HEK293 (cell line): ENCODE measurements around the gene ZACN.

ENCODE experiments used
- CTCF ChIA-PET: fragments of 350-600 bp; formaldehyde crosslinking; extraction: SDS; loops from one replicate; lab custom pipeline; 2021; ENCODE audit warnings: antibody characterized with exemption; lab: Yijun Ruan, JAX
- POLR2A ChIA-PET: fragments of 300-600 bp; formaldehyde crosslinking; extraction: SDS; loops from one replicate; lab custom pipeline; 2020; ENCODE audit warnings: antibody characterized with exemption, inconsistent platforms; lab: Yijun Ruan, JAX
- H3K27ac ChIP-seq: fragments of 200-500 bp; sonication (Bioruptor generic); 2 replicates; pipeline ENCODE4 v1.5.1; 2014; ENCODE audit warnings: low read depth, low read length, control low read depth, inconsistent platforms; ENCODE audit errors: extremely low read depth
- H3K36me3 ChIP-seq, 2 experiments: fragments of 200-500 bp in 1 of 2; sonication (Bioruptor generic) in 1 of 2; 1 replicate in 1 of 2; 2 replicates in 1 of 2; pipeline ENCODE4 v1.5.1; 2014 to 2017; ENCODE audit warnings: inconsistent platforms in 2 of 2, low read length in 2 of 2; ENCODE audit not compliant: control insufficient read depth in 2 of 2, insufficient read depth in 1 of 2
- H3K4me1 ChIP-seq: fragments of 200-500 bp; sonication (Bioruptor generic); 2 replicates; pipeline ENCODE4 v1.5.1; 2014; ENCODE audit warnings: mild to moderate bottlenecking, low read length, inconsistent platforms; ENCODE audit not compliant: control insufficient read depth, insufficient read depth
- H3K4me3 ChIP-seq: 2 replicates; pipeline ENCODE4 v1.5.1; 2011; ENCODE audit warnings: low read depth, mild to moderate bottlenecking, control low read depth, low read length, moderate library complexity
- H3K9me3 ChIP-seq: fragments of 200-500 bp; sonication (Bioruptor generic); 2 replicates; pipeline ENCODE4 v1.5.1; 2014; ENCODE audit warnings: low read depth, low read length, inconsistent platforms; ENCODE audit not compliant: control insufficient read depth, insufficient read depth
- AEBP2 ChIP-seq: fragments of 450-650 bp; formaldehyde crosslinking; IDR thresholded peaks from 2 replicates; pipeline ENCODE4 v1.5.1; 2016; ENCODE audit warnings: missing biosample characterization, missing genetic modification characterization, borderline replicate concordance
- BCL11B ChIP-seq: fragments of 450-650 bp; formaldehyde crosslinking; IDR thresholded peaks from 2 replicates; pipeline ENCODE4 v1.5.1; 2016; ENCODE audit warnings: low read depth, missing biosample characterization, missing genetic modification characterization
- FEZF1 ChIP-seq: fragments of 450-650 bp; formaldehyde crosslinking; IDR thresholded peaks from 2 replicates; pipeline ENCODE4 v1.5.1; 2016; ENCODE audit warnings: missing biosample characterization, missing genetic modification characterization
- HOXD13 ChIP-seq: sonication (generic); formaldehyde crosslinking; IDR thresholded peaks from 2 replicates; pipeline ENCODE4 v1.8.0; 2022; ENCODE audit warnings: missing genetic modification reagents, borderline replicate concordance
- PBX3 ChIP-seq: sonication (generic); formaldehyde crosslinking; IDR thresholded peaks from 2 replicates; pipeline ENCODE4 v1.8.1; 2022; ENCODE audit warnings: mild to moderate bottlenecking, moderate library complexity, missing genetic modification reagents
- RBAK ChIP-seq: fragments of 450-650 bp; formaldehyde crosslinking; IDR thresholded peaks from 2 replicates; pipeline ENCODE4 v1.5.1; 2016; ENCODE audit warnings: missing biosample characterization, missing genetic modification characterization
- SP7 ChIP-seq: fragments of 450-650 bp; formaldehyde crosslinking; IDR thresholded peaks from 2 replicates; pipeline ENCODE4 v1.5.1; 2016; ENCODE audit warnings: missing biosample characterization, missing genetic modification characterization
- ZBTB44 ChIP-seq: fragments of 450-650 bp; IDR thresholded peaks from 2 replicates; pipeline ENCODE4 v1.5.1; 2018; ENCODE audit warnings: missing biosample characterization, mild to moderate bottlenecking, missing genetic modification characterization
- ZFP41 ChIP-seq: fragments of 450-650 bp; formaldehyde crosslinking; IDR thresholded peaks from 2 replicates; pipeline ENCODE4 v1.5.1; 2016; ENCODE audit warnings: missing biosample characterization, missing genetic modification characterization, borderline replicate concordance
- ZNF112 ChIP-seq: fragments of 450-650 bp; formaldehyde crosslinking; IDR thresholded peaks from 2 replicates; pipeline ENCODE4 v1.5.0; 2017; ENCODE audit warnings: missing biosample characterization, missing genetic modification characterization
- ZNF16 ChIP-seq: fragments of 450-650 bp; formaldehyde crosslinking; IDR thresholded peaks from 2 replicates; pipeline ENCODE4 v1.5.1; 2016; ENCODE audit warnings: low read depth, missing biosample characterization, missing genetic modification characterization
- ZNF175 ChIP-seq: fragments of 450-650 bp; formaldehyde crosslinking; IDR thresholded peaks from 2 replicates; pipeline ENCODE4 v1.5.1; 2016; ENCODE audit warnings: missing biosample characterization, missing genetic modification characterization
- ZNF18 ChIP-seq: fragments of 450-650 bp; formaldehyde crosslinking; IDR thresholded peaks from 2 replicates; pipeline ENCODE4 v1.5.1; 2016; ENCODE audit warnings: missing biosample characterization, missing genetic modification characterization
- ZNF274 ChIP-seq, 2 experiments: fragments of 200-500 bp in 1 of 2; fragments of 450-650 bp in 1 of 2; sonication (Bioruptor generic) in 1 of 2; formaldehyde crosslinking in 1 of 2; IDR thresholded peaks; 2 replicates each; pipeline versions ENCODE4 v1.5.1 to v1.6.1; 2014 to 2016; ENCODE audit warnings: borderline replicate concordance in 1 of 2, inconsistent platforms in 1 of 2, low read length in 1 of 2, missing biosample characterization in 1 of 2, missing genetic modification characterization in 1 of 2
- ZNF324 ChIP-seq: fragments of 450-650 bp; formaldehyde crosslinking; IDR thresholded peaks from 2 replicates; pipeline ENCODE4 v1.5.1; 2016; ENCODE audit warnings: missing biosample characterization, missing genetic modification characterization
- ZNF555 ChIP-seq: fragments of 450-650 bp; formaldehyde crosslinking; conservative IDR thresholded peaks from 2 replicates; pipeline ENCODE4 v1.5.1; 2017; ENCODE audit warnings: missing biosample characterization, mild to moderate bottlenecking, missing genetic modification characterization, inconsistent platforms
- ZNF707 ChIP-seq: fragments of 450-650 bp; formaldehyde crosslinking; IDR thresholded peaks from 2 replicates; pipeline ENCODE4 v1.5.1; 2016; ENCODE audit warnings: missing biosample characterization, missing genetic modification characterization
- ZNF792 ChIP-seq: fragments of 450-650 bp; formaldehyde crosslinking; IDR thresholded peaks from 2 replicates; pipeline ENCODE4 v1.5.1; 2016; ENCODE audit warnings: missing biosample characterization, missing genetic modification characterization
- ZSCAN5A ChIP-seq: fragments of 450-650 bp; formaldehyde crosslinking; IDR thresholded peaks from 2 replicates; pipeline ENCODE4 v1.5.1; 2016; ENCODE audit warnings: missing biosample characterization, missing genetic modification characterization

ZACN gene

GRCh38 chr17:76087531-76087930 is 8.5 kb downstream of the ZACN start:
- peaks cover 4 to 98% of the 10 kb centered on the region in 2 experiments; a peak in 2 of 3 replicates for H3K36me3 ChIP-seq

More at GRCh38 chr17:76087531-76087930, 8.5 kb downstream of the ZACN start:
- CTCF ChIA-PET = interaction anchor here (0.6 to 1.1 kb wide), 2 partner anchors 81 to 192 kb away, joined by 3 to 5 read pairs; no protein-coding TSS in a partner anchor
- no peak overlapping the region for H3K27ac ChIP-seq
- H3K4me1 ChIP-seq = peaks cover 11% of the 10 kb centered on the region
- no peaks in the 10 kb centered on the region for H3K9me3 ChIP-seq
- POLR2A ChIA-PET = no interaction called here
- no peak overlapping the region for H3K4me3 ChIP-seq
- TF ChIP-seq ZNF792 (tag by site-specific recombination) = no peak
- TF ChIP-seq SP7 (tag by site-specific recombination) = no peak
- TF ChIP-seq ZNF274 (IDR thresholded peaks at IDR 0.05; ENCODE audit: low read length) = no peak
- TF ChIP-seq ZNF274 (tag by site-specific recombination; IDR thresholded peaks at IDR 0.05; ENCODE audit: borderline replicate concordance) = no peak
- no peak for TF ChIP-seq ZBTB44 (tag by site-specific recombination)
- no peak for TF ChIP-seq ZSCAN5A
- no peak for TF ChIP-seq PBX3 (CRISPR knock-in tag)
- no peak for TF ChIP-seq FEZF1 (tag by site-specific recombination)
- TF ChIP-seq HOXD13 (CRISPR knock-in tag) = no peak
- no peak for TF ChIP-seq ZNF324 (tag by site-specific recombination)
- TF ChIP-seq ZFP41 (tag by site-specific recombination) = no peak
- TF ChIP-seq ZNF16 (tag by site-specific recombination) = no peak
- no peak for TF ChIP-seq ZNF175 (tag by site-specific recombination)
- TF ChIP-seq BCL11B (tag by site-specific recombination) = no peak
- no peak for TF ChIP-seq AEBP2
- no peak for TF ChIP-seq ZNF112
- no peak for TF ChIP-seq ZNF18
- TF ChIP-seq ZNF707 (tag by site-specific recombination) = no peak
- TF ChIP-seq RBAK = no peak
- TF ChIP-seq ZNF555 (tag by site-specific recombination) = no peak
- TF ChIP-seq, all 188 proteins: peak for 0
